IPS-18c (cell line): ENCODE results near the gene PRTFDC1.
A peak's percentile ranks its signal among the peaks of the same experiment; 100 is the strongest.
"Not testable (repeated sequence)": the region's sequence is repeated elsewhere in the genome, so short reads cannot be mapped to it uniquely, and the experiment has no call there.

ENCODE experiments used
- H3K4me3 ChIP-seq: 2 replicates; pipeline ENCODE4 v1.7.0; 2013; ENCODE audit warnings: low read depth, mild to moderate bottlenecking, low read length, moderate library complexity; ENCODE audit not compliant: insufficient read depth
- H3K9me3 ChIP-seq: one replicate; pipeline ENCODE4 v1.6.1; 2013; ENCODE audit warnings: mild to moderate bottlenecking, low read length, moderate library complexity; ENCODE audit not compliant: control insufficient read depth, insufficient read depth

The PRTFDC1 gene

GRCh38 chr10:24969841-24970281, 17.5 kb upstream of the PRTFDC1 start:
- Histone ChIP-seq H3K9me3 (no peaks in the 10 kb centered on the region), H3K4me3 (no peak overlapping the region)

- H3K4me3 ChIP-seq, H3K9me3 ChIP-seq: not testable (repeated sequence)
Measured at GRCh38 chr10:24968951-24969350, 16.5 kb upstream of the PRTFDC1 start.

- H3K9me3 ChIP-seq, result no peaks in the 10 kb centered on the region
- H3K4me3 ChIP-seq, result no peak overlapping the region
Measured at GRCh38 chr10:24968349-24968748, 15.9 kb upstream of the PRTFDC1 start.

- Histone ChIP-seq H3K4me3 (no peak overlapping the region), H3K9me3 (no peaks in the 10 kb centered on the region)
Measured at GRCh38 chr10:24966962-24967481, 14.6 kb upstream of the PRTFDC1 start.

- Histone ChIP-seq H3K4me3 (no peak overlapping the region), H3K9me3 (no peaks in the 10 kb centered on the region)
Measured at GRCh38 chr10:24965051-24965450, 12.6 kb upstream of the PRTFDC1 start.

GRCh38 chr10:24963521-24964041, 11.2 kb upstream of the PRTFDC1 start:
- Histone ChIP-seq H3K4me3 (no peak overlapping the region), H3K9me3 (no peaks in the 10 kb centered on the region)

GRCh38 chr10:24962995-24963394, 10.6 kb upstream of the PRTFDC1 start:
- H3K4me3 ChIP-seq, result no peak overlapping the region

GRCh38 chr10:24961582-24961981, 9.2 kb upstream of the PRTFDC1 start:
- H3K9me3 ChIP-seq, result no peaks in the 10 kb centered on the region
- H3K4me3 ChIP-seq, result no peak overlapping the region

More at GRCh38 chr10:24962995-24963394, 10.6 kb upstream of the PRTFDC1 start:
- no peaks in the 10 kb centered on the region for H3K9me3 ChIP-seq

GRCh38 chr10:24959382-24959730, 7.0 kb upstream of the PRTFDC1 start:
- no peak overlapping the region for H3K4me3 ChIP-seq
- no peaks in the 10 kb centered on the region for H3K9me3 ChIP-seq

GRCh38 chr10:24958721-24959381, 6.4 kb upstream of the PRTFDC1 start:
- no peak overlapping the region for H3K4me3 ChIP-seq
- no peaks in the 10 kb centered on the region for H3K9me3 ChIP-seq

GRCh38 chr10:24958091-24958720, 5.8 kb upstream of the PRTFDC1 start:
- no peak overlapping the region for H3K4me3 ChIP-seq

GRCh38 chr10:24957624-24958051, 5.2 kb upstream of the PRTFDC1 start:
- H3K9me3 ChIP-seq, H3K4me3 ChIP-seq: not testable (repeated sequence)

More at GRCh38 chr10:24958091-24958720, 5.8 kb upstream of the PRTFDC1 start:
- no peaks in the 10 kb centered on the region for H3K9me3 ChIP-seq

GRCh38 chr10:24953675-24954074, 1.3 kb upstream of the PRTFDC1 start:
- no peak overlapping the region; the same call in 1 of the 2 replicates for H3K4me3 ChIP-seq
- H3K9me3 ChIP-seq, result no peaks in the 10 kb centered on the region

GRCh38 chr10:24952707-24953645, 570 bp upstream of the PRTFDC1 start:
- Histone ChIP-seq H3K9me3 (no peaks in the 10 kb centered on the region), H3K4me3 (peak overlapping the region; percentile 64)

GRCh38 chr10:24951201-24952142, 934 bp downstream of the PRTFDC1 start:
- Histone ChIP-seq H3K4me3 (peak overlapping the region; percentile 64), H3K9me3 (no peaks in the 10 kb centered on the region)

- no peak overlapping the region for H3K4me3 ChIP-seq
- H3K9me3 ChIP-seq, result no peaks in the 10 kb centered on the region
Measured at GRCh38 chr10:24950439-24950838, 2.0 kb downstream of the PRTFDC1 start.
